ENCODE data around the gene APBB1IP.
"Not testable (repeated sequence)": the region's sequence is repeated elsewhere in the genome, so short reads cannot be mapped to it uniquely, and the experiment has no call there.

The APBB1IP gene

GRCh38 chr10:26478061-26478460 is 39.9 kb downstream of the APBB1IP start:
- DNase-seq (ENCODE audit: low spot score), result no peak

DNA sequence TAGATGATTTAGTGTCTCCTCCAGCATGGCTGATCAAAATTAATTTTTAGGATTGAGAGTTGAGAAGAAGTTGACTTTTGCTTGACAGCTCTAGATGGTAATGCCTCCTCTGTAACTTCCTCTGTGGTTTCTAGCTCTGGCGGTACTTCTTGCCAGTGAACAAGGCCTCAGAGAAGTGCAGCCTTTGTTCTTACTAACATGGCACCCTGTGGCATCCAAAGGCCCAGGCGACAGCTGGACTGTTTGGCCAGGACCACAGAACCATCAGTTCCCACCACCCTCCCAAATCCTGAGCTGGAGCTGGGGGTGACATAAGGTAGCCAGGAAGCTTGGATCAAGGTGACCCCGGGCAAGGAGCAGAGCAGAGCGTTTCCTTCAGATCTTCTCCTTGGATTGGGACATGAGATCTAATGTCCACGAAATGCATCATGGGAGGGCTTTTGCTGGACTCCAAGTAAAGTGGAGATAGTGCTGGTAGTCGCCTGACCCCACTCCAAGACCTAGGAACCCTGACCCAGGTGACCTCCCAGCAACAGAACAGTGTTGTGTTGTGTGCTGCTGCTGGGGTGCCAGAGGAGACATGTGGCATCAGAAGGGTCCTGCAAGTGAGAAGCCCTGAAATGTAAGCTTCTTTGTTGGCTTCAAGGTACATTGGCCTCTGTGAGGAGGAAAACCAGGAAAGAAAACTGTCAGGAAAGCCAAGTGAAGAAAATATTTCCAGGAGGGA is 41.8 kb downstream of the APBB1IP start:
- peak; percentile 60 for DNase-seq (ENCODE audit: low spot score)

GRCh38 chr10:26481315-26481692 is 43.2 kb downstream of the APBB1IP start:
- DNase-seq (ENCODE audit: low spot score), result no peak

GRCh38 chr10:26481914-26482550 is 43.9 kb downstream of the APBB1IP start:
- DNase-seq (ENCODE audit: low spot score), result peak; percentile 42

GRCh38 chr10:26483554-26483953 is 45.4 kb downstream of the APBB1IP start:
- peak; percentile 44 for DNase-seq (ENCODE audit: low spot score)

DNA sequence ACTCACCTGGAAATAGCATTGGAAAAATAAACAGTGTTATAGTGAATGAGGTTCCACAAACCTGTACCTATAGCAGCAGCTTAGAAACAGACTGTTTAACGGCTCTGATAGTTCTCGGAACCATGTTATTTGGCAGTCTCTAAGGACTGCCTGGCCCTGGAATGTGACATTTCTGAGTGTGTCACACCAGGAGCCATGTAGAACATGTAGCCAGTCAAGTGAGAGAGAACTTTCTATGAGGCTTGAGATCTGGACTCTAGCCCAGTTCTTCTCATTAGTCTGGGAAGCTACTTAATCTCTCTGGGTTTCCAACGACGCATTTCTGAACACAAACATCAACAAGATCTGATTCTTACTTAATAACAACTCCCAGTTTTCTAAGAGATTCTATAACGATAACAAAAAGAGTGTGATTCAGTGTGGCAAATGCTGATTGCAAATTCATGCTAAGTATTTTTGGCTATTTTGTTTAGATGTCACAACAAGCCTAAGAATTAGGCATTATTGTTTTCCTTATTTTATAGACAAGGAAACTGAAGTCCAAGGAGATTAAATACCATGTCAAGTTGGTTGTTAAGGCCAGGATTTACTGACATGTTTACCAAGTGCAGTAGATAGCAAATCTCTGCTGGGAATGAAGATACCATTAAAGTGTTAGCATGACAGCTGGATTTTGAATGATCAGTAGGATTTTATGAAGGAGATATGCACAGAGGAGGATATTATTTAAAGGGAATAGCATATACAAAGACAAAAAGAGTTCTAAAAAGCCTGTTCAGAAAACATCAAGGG is 47.2 kb downstream of the APBB1IP start:
- DNase-seq (ENCODE audit: low spot score), result no peak

- DNase-seq (ENCODE audit: low spot score), result no peak
Measured at GRCh38 chr10:26486304-26486703, 48.2 kb downstream of the APBB1IP start.

GRCh38 chr10:26486990-26487850 is 49.1 kb downstream of the APBB1IP start:
- DNase-seq (ENCODE audit: low spot score), result peak; percentile 87

DNA sequence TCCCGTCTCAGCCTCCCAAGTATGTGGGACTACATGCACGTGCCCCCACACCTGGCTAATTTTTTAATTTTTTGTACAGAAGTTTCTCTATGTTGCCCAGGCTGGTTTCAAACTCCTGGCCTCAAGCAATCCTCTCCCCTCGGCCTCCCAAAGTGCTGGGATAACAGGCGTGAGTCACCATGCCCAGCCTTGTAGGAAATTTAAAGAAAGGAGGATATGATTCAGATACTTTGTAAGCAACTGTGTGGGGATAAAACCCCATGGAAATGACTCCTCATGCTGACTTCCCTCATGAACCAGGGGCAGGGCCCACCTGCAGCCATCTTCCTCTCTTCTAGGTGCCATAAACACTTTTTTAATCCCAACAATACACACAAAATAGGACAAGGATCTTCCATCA is 50.2 kb downstream of the APBB1IP start:
- no peak for DNase-seq (ENCODE audit: low spot score)

- DNase-seq (ENCODE audit: low spot score), result no peak
Measured at GRCh38 chr10:26489081-26489480, 50.9 kb downstream of the APBB1IP start.

- DNase-seq (ENCODE audit: low spot score), result not testable (repeated sequence)
Measured at GRCh38 chr10:26490367-26490766, 52.2 kb downstream of the APBB1IP start.

- no peak for DNase-seq (ENCODE audit: low spot score)
Measured at GRCh38 chr10:26491276-26491675, 53.1 kb downstream of the APBB1IP start.

GRCh38 chr10:26491934-26492333 is 53.8 kb downstream of the APBB1IP start:
- DNase-seq (ENCODE audit: low spot score), result no peak

- DNase-seq (ENCODE audit: low spot score), result not testable (repeated sequence)
Measured at GRCh38 chr10:26492725-26493124, 54.6 kb downstream of the APBB1IP start.

DNA sequence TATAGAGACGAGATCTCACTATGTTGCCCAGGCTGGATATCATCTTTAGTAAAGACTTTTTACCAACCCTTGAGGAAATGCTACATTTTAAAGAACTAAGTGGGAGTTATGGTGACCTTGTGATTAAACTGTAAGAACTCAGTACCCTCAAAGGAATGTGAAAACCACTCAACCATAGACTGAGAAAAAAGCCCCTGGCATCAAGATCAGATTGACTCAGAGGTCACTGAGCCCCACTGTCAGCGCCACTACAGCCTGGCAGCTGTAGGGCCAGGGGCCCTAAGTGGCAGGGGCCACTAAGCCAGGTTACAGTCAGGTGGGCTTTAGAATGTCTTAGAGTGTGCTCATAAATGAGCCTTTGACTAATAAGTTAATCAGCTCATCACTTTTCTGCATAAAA is 55.9 kb downstream of the APBB1IP start:
- DNase-seq (ENCODE audit: low spot score), result no peak

DNA sequence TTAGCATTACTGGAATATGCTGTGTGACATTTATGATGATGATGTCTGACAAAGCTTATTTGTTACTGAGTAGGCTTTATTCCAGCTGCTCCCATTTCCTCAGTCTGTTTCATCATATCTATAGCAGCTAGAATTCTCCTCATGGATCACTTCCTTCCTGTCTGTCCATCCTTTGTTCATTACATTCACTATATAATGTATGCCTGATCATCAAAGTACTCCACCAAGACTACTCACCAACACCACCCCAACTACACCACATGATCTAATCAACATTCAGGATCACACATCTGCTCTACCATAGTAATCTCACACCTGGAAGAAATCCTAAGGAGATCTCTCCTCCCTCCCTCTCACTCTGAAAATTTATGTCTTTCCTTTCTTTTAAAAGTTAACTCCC is 61.3 kb downstream of the APBB1IP start:
- no peak for DNase-seq (ENCODE audit: low spot score)

- DNase-seq (ENCODE audit: low spot score), result no peak
Measured at GRCh38 chr10:26502986-26503385, 64.8 kb downstream of the APBB1IP start.

GRCh38 chr10:26503911-26504310 is 65.8 kb downstream of the APBB1IP start:
- no peak for DNase-seq (ENCODE audit: low spot score)

- DNase-seq (ENCODE audit: low spot score), result not testable (repeated sequence)
Measured at GRCh38 chr10:26504429-26504828, 66.3 kb downstream of the APBB1IP start.

DNA sequence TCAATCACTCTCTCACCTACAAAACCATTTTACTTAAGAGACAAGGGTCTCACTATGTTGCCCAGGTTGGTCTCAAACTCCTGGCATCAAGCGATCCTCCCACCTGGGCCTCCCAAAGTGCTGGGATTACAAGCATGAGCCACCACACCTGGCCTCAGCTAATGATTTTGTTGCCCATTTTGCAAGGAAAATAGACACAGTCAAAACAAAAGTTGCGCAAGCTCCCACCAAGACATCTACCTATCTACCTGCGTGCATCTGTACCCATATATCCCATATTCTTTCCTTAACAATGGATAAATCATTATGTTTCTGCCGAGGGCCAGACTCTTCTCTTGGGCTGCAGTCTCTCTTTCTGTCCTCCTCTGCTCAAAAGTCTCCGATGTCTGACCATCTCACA is 67.3 kb downstream of the APBB1IP start:
- DNase-seq (ENCODE audit: low spot score), result no peak

GRCh38 chr10:26506736-26507135 is 68.6 kb downstream of the APBB1IP start:
- DNase-seq (ENCODE audit: low spot score), result no peak

- no peak for DNase-seq (ENCODE audit: low spot score)
Measured at GRCh38 chr10:26507441-26507840, 69.3 kb downstream of the APBB1IP start.
